Smooth muscle cell (in vitro differentiated cells): ENCODE results near the gene GTF2I. TPM values are rescaled to one million over a fixed set of nuclear protein-coding genes. Genes with fewer than 3 reads are reported as not detected.
A peak's percentile ranks its signal among the peaks of the same experiment; 100 is the strongest.
"Not testable (repeated sequence)": the region's sequence is repeated elsewhere in the genome, so short reads cannot be mapped to it uniquely, and the experiment has no call there.

Experiments used
- DNase-seq: peaks from one replicate; lab custom pipeline; 2025; ENCODE audit not compliant: unreplicated experiment; lab: John Stamatoyannopoulos, UW
- H2AFZ ChIP-seq: fragments of 200-600 bp; sonication (generic); 2 replicates; pipeline ENCODE4 v1.6.0; 2016; ENCODE audit warnings: antibody characterized with exemption, low read depth, mild to moderate bottlenecking
- H3F3A ChIP-seq: fragments of 200-600 bp; sonication (generic); 2 replicates; pipeline ENCODE4 v1.6.0; 2017; ENCODE audit warnings: antibody characterized with exemption, low read depth
- H3K27ac ChIP-seq: fragments of 200-600 bp; sonication (generic); 2 replicates; pipeline ENCODE4 v1.5.1; 2016; ENCODE audit warnings: low read depth, mild to moderate bottlenecking
- H3K27me3 ChIP-seq: fragments of 200-600 bp; sonication (generic); 2 replicates; pipeline ENCODE4 v1.6.1; 2016; ENCODE audit warnings: low read depth, mild to moderate bottlenecking
- H3K36me3 ChIP-seq: fragments of 200-600 bp; sonication (generic); 2 replicates; pipeline ENCODE4 v1.5.1; 2016; ENCODE audit warnings: low read depth
- H3K4me1 ChIP-seq: fragments of 200-600 bp; sonication (generic); 2 replicates; pipeline ENCODE4 v1.5.1; 2016; ENCODE audit warnings: low read depth
- H3K4me2 ChIP-seq: fragments of 200-600 bp; sonication (generic); 2 replicates; pipeline ENCODE4 v1.6.0; 2016; ENCODE audit warnings: mild to moderate bottlenecking
- H3K4me3 ChIP-seq: fragments of 200-600 bp; sonication (generic); 2 replicates; pipeline ENCODE4 v1.5.1; 2016; ENCODE audit warnings: mild to moderate bottlenecking
- H3K79me2 ChIP-seq: fragments of 200-600 bp; sonication (generic); 2 replicates; pipeline ENCODE4 v1.6.0; 2016; ENCODE audit warnings: low read depth, mild to moderate bottlenecking
- H3K9ac ChIP-seq: fragments of 200-600 bp; sonication (generic); 2 replicates; pipeline ENCODE4 v1.6.0; 2016; ENCODE audit warnings: low read depth
- H3K9me3 ChIP-seq: fragments of 200-600 bp; sonication (generic); replicated peaks from 2 replicates; pipeline ENCODE4 v1.5.1; 2016; ENCODE audit warnings: low read depth
- H4K20me1 ChIP-seq: fragments of 200-600 bp; sonication (generic); 2 replicates; pipeline ENCODE4 v1.6.0; 2016; ENCODE audit warnings: low read depth
- WGBS: methylation state at CpG from one replicate; pipeline ENCODE4 v1.1.7; 2016; ENCODE audit warnings: low lambda C conversion rate; 5-methylcytosine and 5-hydroxymethylcytosine counted together
- polyA plus RNA-seq: library from polyadenylated mRNA; unstranded; fragments of >200 nt; fragmentation: Nextera tagmentation; extraction: Ambion mirVana; gene quantifications from 2 replicates; pipeline ENCODE4 v1.2.1, GENCODE V29; 2016
- total RNA-seq: library from RNA; depleted of rRNA; stranded (reverse); fragments of >200 nt; gene quantifications from 2 replicates; pipeline ENCODE4 v1.2.3, GENCODE V29; 2014

GTF2I gene
- total and polyA plus RNA-seq, 2 experiments from 2014 or later, result 63.9 to 90.7 TPM

GRCh38 chr7:74773760-74774750, 116.5 kb downstream of the GTF2I start, which contains the start of gene NCF1:
TSS of gene NCF1 (plus strand) at chr7:74774011. CDS start at chr7:74774032, 21 bp downstream.
- DNase-seq, H3K9ac ChIP-seq, H3K4me2 ChIP-seq, H3F3A ChIP-seq, H3K9me3 ChIP-seq, H3K36me3 ChIP-seq, H3K4me3 ChIP-seq, H3K27ac ChIP-seq, H2AFZ ChIP-seq, H3K27me3 ChIP-seq, H3K4me1 ChIP-seq, H4K20me1 ChIP-seq, H3K79me2 ChIP-seq: not testable (repeated sequence)
- no CpG with 5 or more reads among the region's 21 CpGs for WGBS

GRCh38 chr7:74775111-74775510, 117.6 kb downstream of the GTF2I start:
- not testable (repeated sequence) for H2AFZ ChIP-seq, H3K27ac ChIP-seq, H3K4me2 ChIP-seq, H3K9me3 ChIP-seq, H3K9ac ChIP-seq, H3K79me2 ChIP-seq, H3K36me3 ChIP-seq, DNase-seq, H3F3A ChIP-seq, H3K4me3 ChIP-seq, H3K4me1 ChIP-seq, H3K27me3 ChIP-seq, H4K20me1 ChIP-seq
- no CpG with 5 or more reads among the region's 6 CpGs for WGBS

DNA sequence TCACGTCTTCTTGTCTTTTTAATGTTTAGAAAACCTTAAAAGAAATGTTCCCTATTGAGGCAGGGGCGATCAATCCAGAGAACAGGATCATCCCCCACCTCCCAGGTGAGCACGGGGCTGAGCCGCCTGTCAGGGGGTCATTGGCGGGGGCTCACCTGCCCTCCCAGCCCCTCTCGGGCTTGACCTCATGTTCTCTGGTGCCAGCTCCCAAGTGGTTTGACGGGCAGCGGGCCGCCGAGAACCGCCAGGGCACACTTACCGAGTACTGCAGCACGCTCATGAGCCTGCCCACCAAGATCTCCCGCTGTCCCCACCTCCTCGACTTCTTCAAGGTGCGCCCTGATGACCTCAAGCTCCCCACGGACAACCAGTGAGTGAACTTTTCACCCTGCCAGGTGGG, 121.5 kb downstream of the GTF2I start:
- H3K79me2 ChIP-seq, H3K36me3 ChIP-seq, H2AFZ ChIP-seq, H3F3A ChIP-seq, H3K9ac ChIP-seq, H3K9me3 ChIP-seq, DNase-seq, H3K4me2 ChIP-seq, H3K4me1 ChIP-seq, H4K20me1 ChIP-seq, H3K27me3 ChIP-seq, H3K27ac ChIP-seq, H3K4me3 ChIP-seq: not testable (repeated sequence)
- 88% methylated on average over 10 of the region's 17 CpGs for WGBS

DNA sequence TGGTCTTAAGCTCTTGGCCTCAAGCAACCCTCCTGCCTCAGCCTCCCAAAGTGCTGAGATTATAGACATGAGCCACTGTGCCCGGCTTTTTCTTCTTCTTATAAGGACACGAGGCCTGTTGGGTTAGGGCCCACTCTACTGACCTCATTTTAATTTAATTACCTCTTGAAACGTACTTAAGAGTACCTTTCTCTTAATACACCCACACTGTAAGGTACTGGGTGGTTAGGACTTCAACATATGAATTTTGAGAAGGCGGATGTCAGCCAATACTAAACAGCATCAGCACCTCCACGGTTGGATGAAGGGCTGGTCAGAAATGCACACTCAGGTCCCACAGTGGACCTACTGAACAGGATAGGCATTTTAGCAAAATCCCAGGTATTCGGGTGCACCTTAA, 124.2 kb downstream of the GTF2I start:
- H3K9me3 ChIP-seq, H3K9ac ChIP-seq, H2AFZ ChIP-seq, H3K79me2 ChIP-seq, H3K27me3 ChIP-seq, H3K4me3 ChIP-seq, H3K27ac ChIP-seq, H3K4me2 ChIP-seq, H4K20me1 ChIP-seq, H3F3A ChIP-seq, H3K4me1 ChIP-seq, H3K36me3 ChIP-seq, DNase-seq: not testable (repeated sequence)
- 95% methylated on average over 4 of the region's 6 CpGs for WGBS

DNA sequence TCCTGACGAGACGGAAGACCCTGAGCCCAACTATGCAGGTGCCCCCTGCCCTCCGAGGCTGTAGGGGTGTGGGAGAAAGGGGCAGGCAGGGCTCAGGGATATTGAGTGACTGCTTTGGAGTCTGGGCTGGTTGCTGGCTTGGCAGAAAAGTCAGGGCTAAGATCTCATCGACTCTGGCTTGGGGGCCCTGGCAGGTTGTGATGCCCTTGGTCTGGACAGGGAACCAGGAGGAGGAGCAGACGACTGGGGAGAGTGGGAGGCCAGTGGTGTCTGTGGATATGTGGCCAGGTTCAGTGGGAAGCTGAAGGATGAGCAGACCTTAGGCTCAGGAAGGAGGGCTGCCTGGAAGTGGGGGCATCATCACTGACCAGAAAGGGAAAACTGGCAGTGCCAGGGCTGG, 126.1 kb downstream of the GTF2I start:
- not testable (repeated sequence) for H3K79me2 ChIP-seq, H3K36me3 ChIP-seq, H2AFZ ChIP-seq, H3K9me3 ChIP-seq, H4K20me1 ChIP-seq, H3K4me3 ChIP-seq, H3K4me1 ChIP-seq, H3K27ac ChIP-seq, H3K4me2 ChIP-seq, DNase-seq, H3K9ac ChIP-seq, H3K27me3 ChIP-seq, H3F3A ChIP-seq
- 88% methylated on average over 5 of the region's 5 CpGs for WGBS

- not testable (repeated sequence) for H2AFZ ChIP-seq, H3K9me3 ChIP-seq, H3K4me3 ChIP-seq, H3F3A ChIP-seq, H4K20me1 ChIP-seq, H3K79me2 ChIP-seq, H3K27me3 ChIP-seq, H3K36me3 ChIP-seq, H3K27ac ChIP-seq, H3K4me1 ChIP-seq, H3K9ac ChIP-seq
- H3K4me2 ChIP-seq, result peak overlapping the region; percentile 57
- WGBS, result 0% methylated on average over 5 of the region's 82 CpGs
- peak; percentile 70 for DNase-seq
Measured at GRCh38 chr7:74788369-74789150, 131.0 kb downstream of the GTF2I start.

DNA sequence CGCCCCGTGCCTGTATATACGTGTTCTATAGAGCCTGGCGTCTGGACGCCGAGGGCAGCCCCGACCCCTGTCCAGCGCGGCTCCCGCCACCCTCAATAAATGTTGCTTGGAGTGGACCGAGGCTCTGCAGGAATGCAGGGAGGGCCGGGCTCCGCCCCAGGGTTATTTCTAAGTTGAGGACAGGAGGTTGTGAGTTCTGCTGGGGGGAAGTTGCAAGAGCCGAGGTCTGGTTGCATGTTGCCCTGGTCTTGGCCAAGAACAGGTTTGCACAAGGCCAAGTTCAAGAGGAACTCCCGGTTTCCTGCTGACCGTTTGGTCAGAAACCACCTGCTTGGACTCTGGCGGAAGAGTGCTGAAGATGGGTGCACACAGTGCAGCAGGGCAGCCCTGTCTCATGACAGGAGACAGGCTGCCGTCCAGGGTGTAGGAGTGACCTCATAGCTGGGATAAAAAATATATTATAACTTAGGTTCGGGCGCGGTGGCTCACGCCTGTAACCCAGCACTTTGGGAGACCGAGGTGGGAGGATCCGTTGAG, 131.8 kb downstream of the GTF2I start:
- H3F3A ChIP-seq, H3K27ac ChIP-seq, H3K4me3 ChIP-seq, H4K20me1 ChIP-seq, DNase-seq, H3K79me2 ChIP-seq, H3K9ac ChIP-seq, H3K9me3 ChIP-seq, H3K36me3 ChIP-seq, H2AFZ ChIP-seq, H3K4me1 ChIP-seq, H3K27me3 ChIP-seq, H3K4me2 ChIP-seq: not testable (repeated sequence)
- 48% methylated on average over 3 of the region's 24 CpGs for WGBS
